Peyer's patch (tissue), 4 donors: Measurements from ENCODE around the gene FAM229B.

ENCODE experiments used
- POLR2A ChIP-seq, 2 donors: fragments of 450-650 bp; IDR thresholded peaks; one replicate each; pipeline ENCODE4 v1.5.1; 2017; ENCODE audit warnings: antibody characterized with exemption in 2 of 2, mild to moderate bottlenecking in 2 of 2, moderate library complexity in 2 of 2
- TF ChIP-seq, protein P1 (sequence below), 6 experiments: fragments of 450-650 bp in 4 of 6; fragments of 200-600 bp in 2 of 6; sonication (generic) in 1 of 6; IDR thresholded peaks; one replicate each; pipeline ENCODE4 v1.5.1; 2017 to 2019; ENCODE audit warnings: antibody characterized with exemption in 6 of 6, mild to moderate bottlenecking in 3 of 6, moderate library complexity in 1 of 6

DNA sequence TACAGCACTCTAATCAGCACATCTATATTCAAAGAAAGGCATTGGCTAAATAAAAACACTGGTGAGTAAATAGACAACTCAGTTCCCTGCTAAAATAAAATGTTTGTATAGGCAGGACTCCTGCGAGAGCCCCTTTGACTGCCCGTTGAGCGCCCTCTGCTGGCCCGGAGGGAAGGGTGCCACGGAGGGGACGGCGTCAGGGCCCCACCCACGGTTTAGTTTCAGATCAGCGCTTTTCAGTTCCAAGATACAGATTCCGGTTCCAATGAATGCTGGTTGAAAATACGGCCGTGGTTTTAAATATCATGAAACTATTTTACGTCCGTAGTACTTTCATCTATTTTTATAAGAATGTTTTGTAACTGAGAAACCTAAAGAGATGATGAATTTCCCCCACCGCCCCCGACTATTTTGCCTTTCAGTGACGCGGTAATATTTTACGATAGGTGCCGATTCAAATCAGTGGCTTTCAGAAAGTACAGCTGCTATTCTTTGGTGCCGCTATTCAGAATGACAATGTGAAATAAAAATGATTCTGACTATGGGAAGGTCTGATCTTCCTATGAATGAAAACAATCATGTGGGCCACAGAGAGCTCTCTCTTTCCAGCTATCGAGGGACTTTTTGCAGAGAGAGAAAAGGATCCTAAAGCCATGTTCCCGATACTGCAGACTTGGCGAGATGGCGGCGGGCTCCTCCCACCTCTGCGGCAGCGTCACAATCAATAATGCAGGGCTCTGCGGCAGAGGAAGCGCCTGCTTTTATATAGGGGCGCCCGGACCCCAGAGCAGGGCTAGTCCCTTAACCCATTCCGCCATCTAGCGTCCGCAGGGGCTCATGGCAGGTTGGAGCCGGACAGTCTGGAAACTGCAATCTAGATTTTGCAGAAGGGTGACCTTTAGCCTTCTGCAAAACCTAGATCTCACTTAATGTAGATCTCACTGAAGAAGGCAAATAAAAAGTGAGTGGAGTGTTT is 44.1 kb upstream of the FAM229B start:
- TF ChIP-seq, protein P1, sequence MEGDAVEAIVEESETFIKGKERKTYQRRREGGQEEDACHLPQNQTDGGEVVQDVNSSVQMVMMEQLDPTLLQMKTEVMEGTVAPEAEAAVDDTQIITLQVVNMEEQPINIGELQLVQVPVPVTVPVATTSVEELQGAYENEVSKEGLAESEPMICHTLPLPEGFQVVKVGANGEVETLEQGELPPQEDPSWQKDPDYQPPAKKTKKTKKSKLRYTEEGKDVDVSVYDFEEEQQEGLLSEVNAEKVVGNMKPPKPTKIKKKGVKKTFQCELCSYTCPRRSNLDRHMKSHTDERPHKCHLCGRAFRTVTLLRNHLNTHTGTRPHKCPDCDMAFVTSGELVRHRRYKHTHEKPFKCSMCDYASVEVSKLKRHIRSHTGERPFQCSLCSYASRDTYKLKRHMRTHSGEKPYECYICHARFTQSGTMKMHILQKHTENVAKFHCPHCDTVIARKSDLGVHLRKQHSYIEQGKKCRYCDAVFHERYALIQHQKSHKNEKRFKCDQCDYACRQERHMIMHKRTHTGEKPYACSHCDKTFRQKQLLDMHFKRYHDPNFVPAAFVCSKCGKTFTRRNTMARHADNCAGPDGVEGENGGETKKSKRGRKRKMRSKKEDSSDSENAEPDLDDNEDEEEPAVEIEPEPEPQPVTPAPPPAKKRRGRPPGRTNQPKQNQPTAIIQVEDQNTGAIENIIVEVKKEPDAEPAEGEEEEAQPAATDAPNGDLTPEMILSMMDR (IDR thresholded peaks at IDR 0.05), result peak; percentile 82 to 97 (median 88)
- TF ChIP-seq POLR2A (IDR thresholded peaks at IDR 0.05), result no peak
